Colonic mucosa (tissue), 4 donors: ENCODE data around the gene EIF4E3. TPM values are rescaled to one million over a fixed set of nuclear protein-coding genes. Genes with fewer than 3 reads are reported as not detected.

Experiments
- DNase-seq: peaks from one replicate; pipeline ENCODE4 v3.0.0-alpha.2; 2020
- H3K27ac ChIP-seq: fragments of 200-600 bp; one replicate; pipeline ENCODE4 v1.8.0; 2021
- H3K27me3 ChIP-seq: fragments of 200-600 bp; one replicate; pipeline ENCODE4 v1.8.0; 2021
- H3K36me3 ChIP-seq: fragments of 200-600 bp; one replicate; pipeline ENCODE4 v1.8.0; 2021
- H3K4me1 ChIP-seq: fragments of 200-600 bp; one replicate; pipeline ENCODE4 v1.8.0; 2021; ENCODE audit warnings: mild to moderate bottlenecking
- H3K4me3 ChIP-seq: fragments of 200-600 bp; one replicate; pipeline ENCODE4 v1.8.0; 2021
- H3K9ac ChIP-seq, 2 donors: one replicate each; pipeline ENCODE4 v1.7.0; 2013; ENCODE audit warnings: control low read depth in 2 of 2, low read depth in 2 of 2, low read length in 2 of 2
- H3K9me3 ChIP-seq: fragments of 200-600 bp; one replicate; pipeline ENCODE4 v1.8.0; 2021
- intact Hi-C: fragments of 100-400 bp; cut with DNase I; formaldehyde crosslinking; loops from one replicate; pipeline ENCODE4 v1.14.1; 2022
- total RNA-seq, 2 donors: library from RNA; stranded (reverse); fragmentation: NEBNext Ultra II Directional in 1 of 2; extraction: Animal tissue kit (Norgen Biotek cat#: 25700) in 1 of 2; gene quantifications; one replicate each; pipeline ENCODE4 v1.2.1, GENCODE V29; 2021
- TF ChIP-seq, protein P1 (sequence below): fragments of 200-600 bp; IDR thresholded peaks from one replicate; pipeline ENCODE4 v1.8.0; 2022; ENCODE audit warnings: antibody characterized with exemption, mild to moderate bottlenecking
- donor health status: healthy.
- donor health status: DM: no; HTN: no; CAD: no.
- donor health status: DM: no; HTN: no; CAD: no.

The EIF4E3 gene
- total RNA-seq, 2 donors from 2014 or later: 14.5 to 44.2 TPM

- Histone ChIP-seq H3K4me1 (peaks cover 7% of the 10 kb centered on the region), H3K27ac (peak overlapping the region; percentile 65), H3K9me3 (no peaks in the 10 kb centered on the region), H3K27me3 (no peaks in the 10 kb centered on the region), H3K9ac (no peak overlapping the region), H3K36me3 (no peaks in the 10 kb centered on the region), H3K4me3 (no peak overlapping the region)
- DNase-seq: peak; percentile 49
- intact Hi-C loops: no loop called here
- TF ChIP-seq, protein P1, sequence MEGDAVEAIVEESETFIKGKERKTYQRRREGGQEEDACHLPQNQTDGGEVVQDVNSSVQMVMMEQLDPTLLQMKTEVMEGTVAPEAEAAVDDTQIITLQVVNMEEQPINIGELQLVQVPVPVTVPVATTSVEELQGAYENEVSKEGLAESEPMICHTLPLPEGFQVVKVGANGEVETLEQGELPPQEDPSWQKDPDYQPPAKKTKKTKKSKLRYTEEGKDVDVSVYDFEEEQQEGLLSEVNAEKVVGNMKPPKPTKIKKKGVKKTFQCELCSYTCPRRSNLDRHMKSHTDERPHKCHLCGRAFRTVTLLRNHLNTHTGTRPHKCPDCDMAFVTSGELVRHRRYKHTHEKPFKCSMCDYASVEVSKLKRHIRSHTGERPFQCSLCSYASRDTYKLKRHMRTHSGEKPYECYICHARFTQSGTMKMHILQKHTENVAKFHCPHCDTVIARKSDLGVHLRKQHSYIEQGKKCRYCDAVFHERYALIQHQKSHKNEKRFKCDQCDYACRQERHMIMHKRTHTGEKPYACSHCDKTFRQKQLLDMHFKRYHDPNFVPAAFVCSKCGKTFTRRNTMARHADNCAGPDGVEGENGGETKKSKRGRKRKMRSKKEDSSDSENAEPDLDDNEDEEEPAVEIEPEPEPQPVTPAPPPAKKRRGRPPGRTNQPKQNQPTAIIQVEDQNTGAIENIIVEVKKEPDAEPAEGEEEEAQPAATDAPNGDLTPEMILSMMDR: no peak
These were observed 30.2 kb downstream of the EIF4E3 start for GRCh38 chr3:71695000-71695482.

DNA sequence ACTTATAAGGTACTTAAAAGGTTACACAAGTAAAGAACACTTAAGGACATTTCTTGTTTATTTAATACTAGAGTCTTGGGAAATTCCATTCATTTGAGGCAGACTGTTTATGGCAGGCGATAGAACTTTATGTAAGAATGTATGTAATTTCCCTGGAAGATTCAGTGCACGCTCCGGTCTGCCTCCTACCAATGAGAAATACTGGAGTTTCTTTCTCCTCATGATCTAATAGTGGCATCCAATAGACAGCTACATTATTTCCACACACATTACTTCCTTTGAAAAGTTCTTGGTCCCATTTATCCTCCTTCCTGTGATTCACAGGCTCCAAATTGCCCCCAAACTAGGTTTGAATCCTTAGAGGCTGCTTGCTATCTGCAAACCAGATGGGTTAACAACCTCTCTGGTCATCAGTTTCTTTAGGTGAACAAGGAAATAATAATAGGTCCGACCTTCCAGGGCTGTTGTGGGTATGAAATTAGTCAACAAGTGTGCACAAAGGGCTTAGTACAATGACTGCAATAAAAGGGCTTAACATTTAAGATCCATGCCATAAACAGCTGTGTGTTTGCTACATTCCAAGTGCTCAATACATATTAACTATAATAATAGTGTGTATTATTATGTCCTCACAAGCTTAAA, 30.7 kb downstream of the EIF4E3 start:
- peak; percentile 34 for DNase-seq
- H3K4me1 ChIP-seq: peaks cover 7% of the 10 kb centered on the region

GRCh38 chr3:71693641-71694040, 31.6 kb downstream of the EIF4E3 start:
- Histone ChIP-seq H3K9ac (no peak overlapping the region), H3K9me3 (no peaks in the 10 kb centered on the region), H3K27ac (peak overlapping the region; percentile 65), H3K4me1 (peaks cover 7% of the 10 kb centered on the region), H3K27me3 (no peaks in the 10 kb centered on the region), H3K4me3 (no peak overlapping the region), H3K36me3 (no peaks in the 10 kb centered on the region)
- DNase-seq: no peak
- TF ChIP-seq, protein P1: no peak
- intact Hi-C loops: no loop called here

More for the DNA sequence above, 30.7 kb downstream of the EIF4E3 start:
- intact Hi-C loops: no loop called here
- no peaks in the 10 kb centered on the region for H3K36me3 ChIP-seq
- peak overlapping the region; percentile 65 for H3K27ac ChIP-seq
- no peak overlapping the region for H3K4me3 ChIP-seq
- H3K9ac ChIP-seq: peak overlapping the region in 1 of 2 donors; percentile 8
- TF ChIP-seq, protein P1: no peak
- no peaks in the 10 kb centered on the region for H3K9me3 ChIP-seq
- no peaks in the 10 kb centered on the region for H3K27me3 ChIP-seq

DNA sequence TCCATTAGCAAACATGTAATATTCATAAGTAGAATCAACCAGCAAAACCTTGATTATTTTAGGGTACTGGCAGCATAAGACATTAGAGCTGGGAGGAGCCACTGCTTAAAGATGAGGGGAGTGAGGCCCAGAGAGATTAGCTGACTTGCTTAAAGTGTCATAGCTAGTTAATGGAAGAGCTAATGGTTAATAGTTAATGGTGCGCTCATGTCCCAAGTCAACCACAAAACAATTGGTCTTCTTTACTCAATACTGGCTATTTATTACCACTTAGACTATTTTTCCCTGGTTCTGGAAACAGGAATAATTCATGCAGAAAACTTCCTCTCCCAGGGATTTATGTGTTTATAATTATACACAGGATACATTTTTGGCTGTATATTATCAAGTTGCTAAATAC, 33.1 kb downstream of the EIF4E3 start:
- TF ChIP-seq, protein P1: no peak
- no peak overlapping the region for H3K9ac ChIP-seq
- H3K4me3 ChIP-seq: no peak overlapping the region
- no peaks in the 10 kb centered on the region for H3K36me3 ChIP-seq
- intact Hi-C loops: no loop called here
- H3K9me3 ChIP-seq: no peaks in the 10 kb centered on the region
- H3K27ac ChIP-seq: no peak overlapping the region
- H3K4me1 ChIP-seq: peaks cover 7% of the 10 kb centered on the region
- DNase-seq: no peak
- no peaks in the 10 kb centered on the region for H3K27me3 ChIP-seq

GRCh38 chr3:71690341-71690841, 34.8 kb downstream of the EIF4E3 start:
- Histone ChIP-seq H3K4me1 (peaks cover 9% of the 10 kb centered on the region), H3K27ac (no peak overlapping the region), H3K36me3 (no peaks in the 10 kb centered on the region), H3K27me3 (no peaks in the 10 kb centered on the region), H3K4me3 (no peak overlapping the region), H3K9me3 (no peaks in the 10 kb centered on the region), H3K9ac (no peak overlapping the region)
- TF ChIP-seq, protein P1: no peak
- DNase-seq: no peak
- intact Hi-C loops: no loop called here
